Lung (tissue), 12 donors: ENCODE measurements around the gene MRTFB. TPM values are rescaled to one million over a fixed set of nuclear protein-coding genes. Genes with fewer than 3 reads are reported as not detected.

ENCODE experiments used
- ATAC-seq: fragments of 200-7000 bp; cut with Tn5 transposase; one replicate; pipeline ENCODE4 v1.9.1; 2020; ENCODE audit warnings: moderate number of reproducible peaks; ENCODE audit not compliant: insufficient read depth, low FRiP score
- DNase-seq, 3 donors: peaks; one replicate each; pipeline ENCODE4 v3.0.0-alpha.2; 2013 to 2017
- H3K27ac ChIP-seq, 2 donors: one replicate each; pipeline ENCODE4 v1.5.1; 2013; ENCODE audit warnings: mild to moderate bottlenecking in 2 of 2, moderate library complexity in 2 of 2, control low read depth in 1 of 2, inconsistent platforms in 1 of 2, low read depth in 1 of 2, low read length in 1 of 2
- H3K27me3 ChIP-seq, 3 donors: one replicate each; pipeline ENCODE4 v1.5.1; 2013; ENCODE audit warnings: low read length in 2 of 3; ENCODE audit not compliant: control insufficient read depth in 3 of 3, insufficient read depth in 3 of 3
- H3K36me3 ChIP-seq, 4 donors: one replicate each; pipeline ENCODE4 v1.5.1; 2013; ENCODE audit warnings: low read length in 4 of 4, mild to moderate bottlenecking in 1 of 4, moderate library complexity in 1 of 4; ENCODE audit not compliant: control insufficient read depth in 4 of 4, insufficient read depth in 4 of 4
- H3K4me1 ChIP-seq, 5 donors: one replicate each; pipeline ENCODE4 v1.5.1; 2013; ENCODE audit warnings: low read length in 5 of 5, mild to moderate bottlenecking in 2 of 5, moderate library complexity in 1 of 5; ENCODE audit not compliant: control insufficient read depth in 5 of 5, insufficient read depth in 5 of 5
- H3K4me3 ChIP-seq: one replicate; pipeline ENCODE4 v1.5.1; 2013; ENCODE audit warnings: mild to moderate bottlenecking, control low read depth, moderate library complexity
- H3K9ac ChIP-seq, 2 donors: one replicate each; pipeline ENCODE4 v1.5.1; 2013; ENCODE audit warnings: low read length in 2 of 2, control low read depth in 1 of 2; ENCODE audit not compliant: insufficient read depth in 1 of 2
- H3K9me3 ChIP-seq, 4 donors: one replicate each; pipeline ENCODE4 v1.5.1; 2013; ENCODE audit warnings: low read length in 3 of 4, mild to moderate bottlenecking in 1 of 4, moderate library complexity in 1 of 4; ENCODE audit not compliant: control insufficient read depth in 4 of 4, insufficient read depth in 3 of 4
- CTCF ChIP-seq: IDR thresholded peaks from 2 replicates; pipeline ENCODE4 v1.5.1; 2012; ENCODE audit warnings: mild to moderate bottlenecking; ENCODE audit errors: control extremely low read depth, extremely low read depth
- WGBS, 2 donors: extraction: QIAGEN DNeasy Blood & Tissue Kit; methylation state at CpG; one replicate each; pipeline ENCODE4 v1.1.7; 2013; 5-methylcytosine and 5-hydroxymethylcytosine counted together
- polyA plus RNA-seq, 2 donors: library from polyadenylated mRNA; stranded (reverse); fragments of 200-250 nt; gene quantifications; one replicate each; pipeline ENCODE4 v1.2.1, GENCODE V29; 2013
- total RNA-seq, 2 donors: library from RNA; depleted of rRNA in 1 of 2; stranded (reverse); fragments of >200 nt in 1 of 2; gene quantifications; one replicate each; pipeline ENCODE4 v1.2.1, GENCODE V29; 2014 to 2021
- donor health status: control.
- donor health status: control.
- donor health status: Bipolar disorder and iron deficiency.
- donor health status: healthy.
- donor health status: DM: yes; HTN: yes; CAD: no.

Gene MRTFB
- total and polyA plus RNA-seq, 4 donors, result 8.8 to 50.9 (median 27.8) TPM

DNA sequence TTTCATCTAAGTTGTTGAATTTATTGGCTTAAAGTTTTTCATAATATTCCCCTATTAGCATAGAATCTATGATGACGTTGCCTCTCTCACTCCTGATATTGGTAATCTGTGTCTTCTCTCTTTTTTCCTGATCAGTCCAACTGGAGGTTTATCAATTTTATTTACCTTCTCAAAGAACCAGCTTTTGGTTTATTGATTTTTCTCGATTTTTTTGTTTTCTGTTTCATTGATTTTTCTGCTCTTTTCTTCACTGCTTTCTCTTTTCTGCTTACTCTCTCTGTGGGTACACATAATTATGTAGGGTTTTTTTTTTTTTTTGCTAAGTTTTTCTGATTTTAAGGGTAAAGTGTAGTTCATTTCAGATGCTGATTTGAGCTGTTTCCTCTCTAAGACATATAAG is 29.7 kb downstream of the MRTFB start:
- Histone ChIP-seq H3K4me1 (peaks cover 3 to 21% (median 14%) of the 10 kb centered on the region in 5 donors), H3K27me3 (no peaks in the 10 kb centered on the region), H3K27ac (no peak overlapping the region), H3K9ac (no peak overlapping the region), H3K9me3 (no peaks in the 10 kb centered on the region), H3K4me3 (no peak overlapping the region), H3K36me3 (no peaks in the 10 kb centered on the region)
- no peak for TF ChIP-seq CTCF
- DNase-seq (no peak), ATAC-seq (no peak)
- 92% methylated on average over 2 of the region's 2 CpGs for WGBS, 2 donors

DNA sequence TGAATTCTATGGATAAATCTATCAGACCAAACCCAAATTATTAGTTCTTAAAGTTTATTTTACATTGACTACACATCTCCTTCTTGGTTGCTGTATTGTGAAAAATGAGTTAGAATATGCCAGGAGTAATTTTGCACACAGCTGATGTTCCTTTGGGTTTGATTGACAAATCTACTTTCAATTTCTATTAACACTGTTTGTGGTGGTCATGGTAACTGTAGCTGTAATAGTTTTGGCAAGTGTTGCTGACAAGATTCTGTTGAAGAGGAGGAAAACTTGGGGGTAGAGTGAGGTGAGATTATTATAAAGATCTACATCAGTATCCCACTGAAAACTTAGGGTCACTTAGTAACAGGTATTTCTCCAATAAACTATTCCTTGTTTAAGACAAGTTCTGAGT is 30.3 kb downstream of the MRTFB start:
- DNase-seq (no peak), ATAC-seq (no peak)
- H3K9ac ChIP-seq, result no peak overlapping the region
- H3K27me3 ChIP-seq, result no peaks in the 10 kb centered on the region
- H3K27ac ChIP-seq, result no peak overlapping the region
- no peaks in the 10 kb centered on the region for H3K36me3 ChIP-seq
- H3K9me3 ChIP-seq, result no peaks in the 10 kb centered on the region
- peaks cover 3 to 21% (median 14%) of the 10 kb centered on the region in 5 donors for H3K4me1 ChIP-seq
- H3K4me3 ChIP-seq, result no peak overlapping the region
- TF ChIP-seq CTCF, result no peak

DNA sequence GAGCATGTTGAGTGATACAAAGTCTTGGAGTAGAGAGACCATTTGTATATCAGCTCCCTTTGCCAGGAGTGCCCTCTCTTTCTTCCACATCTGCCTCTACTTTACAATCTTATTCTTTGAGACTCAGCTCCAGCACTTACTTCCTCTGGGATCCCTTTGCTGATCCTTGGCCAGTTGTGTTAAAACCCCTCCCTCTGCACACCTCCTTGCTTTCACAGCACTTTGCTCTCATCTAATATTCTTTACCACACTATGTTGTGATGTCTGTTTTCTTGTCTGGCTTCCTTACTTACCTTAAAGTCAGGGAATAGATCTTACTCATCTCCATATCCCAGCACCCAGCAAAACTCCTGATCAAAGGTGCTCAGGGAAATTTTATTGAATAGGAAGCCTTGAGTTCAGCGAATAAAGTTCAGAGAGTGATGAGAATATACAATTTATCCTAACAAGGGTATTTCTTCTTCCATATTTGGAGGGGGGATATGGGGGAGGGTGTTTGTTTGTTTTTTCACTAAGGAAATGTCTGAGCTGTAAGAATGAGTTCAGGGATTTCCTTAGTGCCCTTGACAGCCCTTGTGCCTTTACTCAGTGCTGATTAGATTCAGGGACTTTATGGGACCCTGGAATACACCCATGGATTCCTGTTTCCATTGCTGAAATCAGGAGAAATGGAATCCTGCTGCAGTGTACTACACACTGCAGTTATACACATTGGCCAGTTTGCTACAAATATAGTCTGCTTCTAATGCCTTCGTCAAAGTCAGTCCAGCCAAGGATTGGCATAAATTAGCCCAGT is 32.0 kb downstream of the MRTFB start:
- no peaks in the 10 kb centered on the region for H3K27me3 ChIP-seq
- ATAC-seq (no peak), DNase-seq (no peak)
- no peaks in the 10 kb centered on the region for H3K36me3 ChIP-seq
- H3K9me3 ChIP-seq, result no peaks in the 10 kb centered on the region
- H3K27ac ChIP-seq, result peak overlapping the region in 1 of 2 donors; percentile 22
- H3K9ac ChIP-seq, result no peak overlapping the region
- TF ChIP-seq CTCF, result no peak
- no peak overlapping the region for H3K4me3 ChIP-seq
- peaks cover 3 to 23% (median 14%) of the 10 kb centered on the region in 5 donors for H3K4me1 ChIP-seq
- 75 to 87% methylated on average over 2 of the region's 2 CpGs for WGBS, 2 donors

DNA sequence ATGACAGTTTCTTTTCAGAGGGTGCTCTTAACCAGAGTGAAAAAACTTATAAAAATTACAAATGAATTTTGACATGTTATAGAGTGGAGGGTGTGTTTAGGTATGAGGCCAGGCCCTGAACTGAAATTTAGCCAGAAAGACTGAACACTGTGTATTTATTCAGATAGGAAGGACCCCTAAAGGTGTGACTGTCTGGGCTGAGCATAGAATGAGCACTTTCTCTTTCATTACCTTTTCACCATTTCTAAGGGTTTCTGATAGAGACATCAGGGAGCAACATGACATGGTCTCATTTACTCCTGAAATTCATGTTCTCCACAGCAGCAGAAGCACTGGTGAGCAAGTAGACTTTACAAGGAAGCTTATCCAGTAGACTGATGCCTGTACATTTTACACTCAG is 32.9 kb downstream of the MRTFB start:
- H3K27me3 ChIP-seq, result no peaks in the 10 kb centered on the region
- DNase-seq, result no peak
- no peak overlapping the region for H3K4me3 ChIP-seq
- peaks cover 3 to 23% (median 14%) of the 10 kb centered on the region in 5 donors for H3K4me1 ChIP-seq
- no peak for TF ChIP-seq CTCF
- H3K9ac ChIP-seq, result no peak overlapping the region
- no peak overlapping the region for H3K27ac ChIP-seq
- ATAC-seq, result no peak
- H3K36me3 ChIP-seq, result no peaks in the 10 kb centered on the region
- H3K9me3 ChIP-seq, result no peaks in the 10 kb centered on the region
